ENCODE results near the gene CEP128. TPM values are rescaled to one million over a fixed set of nuclear protein-coding genes. Genes with fewer than 3 reads are reported as not detected.

CEP128 gene
- total RNA-seq, 2 experiments from 2014 or later: 12.3 to 13.0 TPM

GRCh38 chr14:80575763-80576162, 365.8 kb downstream of the CEP128 start:
- no peaks in the 10 kb centered on the region for H3K4me1 Mint-ChIP-seq (ENCODE audit: low read depth)
- H3K36me3 Mint-ChIP-seq (ENCODE audit: low read depth): peaks cover 4% of the 10 kb centered on the region
- no peak overlapping the region for H3K27ac Mint-ChIP-seq
- ChIA-PET POLR2A (no interaction called here), CTCF (no interaction called here)
- ATAC-seq (ENCODE audit: poor library complexity) (no peak), DNase-seq (no peak)
- H3K9me3 ChIP-seq (ENCODE audit: control insufficient read depth in 1 of 2, insufficient read depth in 1 of 2, low read length in 2 of 2): no peaks in the 10 kb centered on the region
- H3K27me3 ChIP-seq (ENCODE audit: control insufficient read depth in 1 of 2, insufficient read depth in 2 of 2, low read length in 2 of 2): no peaks in the 10 kb centered on the region
- no peak overlapping the region for H3K4me3 Mint-ChIP-seq
- H3K9me3 Mint-ChIP-seq: no peaks in the 10 kb centered on the region
- no peak overlapping the region for H3K4me3 ChIP-seq (ENCODE audit: low read length)
- H3K27ac ChIP-seq (ENCODE audit: low read depth in 1 of 2, low read length in 2 of 2): no peak overlapping the region
- no peaks in the 10 kb centered on the region for H3K4me1 ChIP-seq (ENCODE audit: insufficient read depth, low read length)
- no peak for TF ChIP-seq CTCF (IDR thresholded peaks at IDR 0.05)
- intact Hi-C loops (cut with DNase I, micrococcal nuclease): no loop called here
- H3K36me3 ChIP-seq (ENCODE audit: insufficient read depth, low read length): no peaks in the 10 kb centered on the region
- no peaks in the 10 kb centered on the region for H3K27me3 Mint-ChIP-seq

GRCh38 chr14:80572666-80573065, 368.9 kb downstream of the CEP128 start:
- ATAC-seq (ENCODE audit: poor library complexity) (no peak), DNase-seq (no peak)
- no peak overlapping the region for H3K27ac Mint-ChIP-seq
- no peaks in the 10 kb centered on the region for H3K36me3 ChIP-seq (ENCODE audit: insufficient read depth, low read length)
- H3K4me1 Mint-ChIP-seq (ENCODE audit: low read depth): no peaks in the 10 kb centered on the region
- H3K27me3 Mint-ChIP-seq: no peaks in the 10 kb centered on the region
- H3K36me3 Mint-ChIP-seq (ENCODE audit: low read depth): no peaks in the 10 kb centered on the region
- no peaks in the 10 kb centered on the region for H3K27me3 ChIP-seq (ENCODE audit: control insufficient read depth in 1 of 2, insufficient read depth in 2 of 2, low read length in 2 of 2)
- H3K4me1 ChIP-seq (ENCODE audit: insufficient read depth, low read length): no peaks in the 10 kb centered on the region
- no peaks in the 10 kb centered on the region for H3K9me3 Mint-ChIP-seq
- H3K27ac ChIP-seq (ENCODE audit: low read depth in 1 of 2, low read length in 2 of 2): no peak overlapping the region
- TF ChIP-seq CTCF (IDR thresholded peaks at IDR 0.05): no peak
- intact Hi-C loops (cut with DNase I, micrococcal nuclease): no loop called here
- CTCF ChIA-PET: no interaction called here
- H3K4me3 Mint-ChIP-seq: no peak overlapping the region
- POLR2A ChIA-PET: no interaction called here
- no peak overlapping the region for H3K4me3 ChIP-seq (ENCODE audit: low read length)
- H3K9me3 ChIP-seq (ENCODE audit: control insufficient read depth in 1 of 2, insufficient read depth in 1 of 2, low read length in 2 of 2): no peaks in the 10 kb centered on the region

- no peaks in the 10 kb centered on the region for H3K4me1 ChIP-seq (ENCODE audit: insufficient read depth, low read length)
- no peak for TF ChIP-seq CTCF (IDR thresholded peaks at IDR 0.05)
- H3K9me3 ChIP-seq (ENCODE audit: control insufficient read depth in 1 of 2, insufficient read depth in 1 of 2, low read length in 2 of 2): no peaks in the 10 kb centered on the region
- no peaks in the 10 kb centered on the region for H3K27me3 Mint-ChIP-seq
- no peaks in the 10 kb centered on the region for H3K27me3 ChIP-seq (ENCODE audit: control insufficient read depth in 1 of 2, insufficient read depth in 2 of 2, low read length in 2 of 2)
- ChIA-PET POLR2A (no interaction called here), CTCF (no interaction called here)
- no peaks in the 10 kb centered on the region for H3K4me1 Mint-ChIP-seq (ENCODE audit: low read depth)
- no peak overlapping the region for H3K4me3 Mint-ChIP-seq
- H3K27ac Mint-ChIP-seq: no peak overlapping the region
- no peak overlapping the region for H3K4me3 ChIP-seq (ENCODE audit: low read length)
- DNase-seq (no peak), ATAC-seq (ENCODE audit: poor library complexity) (no peak)
- no peaks in the 10 kb centered on the region for H3K36me3 ChIP-seq (ENCODE audit: insufficient read depth, low read length)
- intact Hi-C loops (cut with DNase I, micrococcal nuclease): no loop called here
- no peak overlapping the region for H3K27ac ChIP-seq (ENCODE audit: low read depth in 1 of 2, low read length in 2 of 2)
- H3K36me3 Mint-ChIP-seq (ENCODE audit: low read depth): no peaks in the 10 kb centered on the region
- no peaks in the 10 kb centered on the region for H3K9me3 Mint-ChIP-seq
Measured at GRCh38 chr14:80570930-80571298, 370.6 kb downstream of the CEP128 start.
